Measurements from ENCODE around the gene GTF2IRD1.

DNA sequence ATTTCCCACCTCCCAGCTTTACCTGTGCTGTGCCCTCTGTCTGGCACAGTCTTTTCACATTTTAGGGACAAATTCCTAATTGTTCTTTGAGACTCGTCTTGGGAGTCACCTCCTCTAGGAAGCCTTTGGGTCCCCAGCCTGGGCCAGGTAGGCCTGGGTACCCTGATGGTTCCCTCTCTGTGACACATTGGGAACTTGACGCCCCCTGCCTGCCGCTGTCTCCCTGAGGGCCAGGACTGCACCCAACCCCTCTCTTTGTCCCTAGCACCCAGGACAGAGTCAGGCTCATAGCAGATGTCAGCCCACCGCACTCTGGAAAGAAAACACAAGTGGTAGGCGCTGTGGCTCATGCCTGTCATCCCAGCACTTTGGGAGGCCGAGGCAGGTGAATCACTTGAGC is 71.4 kb downstream of the GTF2IRD1 start:
- TF ChIP-seq POLR2AphosphoS5 (IDR thresholded peaks at IDR 0.05; ENCODE audit: low read depth, low read length): no peak
- TF ChIP-seq POLR2A (IDR thresholded peaks at IDR 0.05; ENCODE audit: low read depth, low read length): no peak
- TF ChIP-seq TAF1 (IDR thresholded peaks at IDR 0.05; ENCODE audit: low read depth, low read length): no peak

All from GM12891 (cell line).